ENCODE data around the gene ASTN1.
"Not testable (repeated sequence)": the region's sequence is repeated elsewhere in the genome, so short reads cannot be mapped to it uniquely, and the experiment has no call there.

Gene ASTN1

GRCh38 chr1:177106196-177106595 is 58.3 kb downstream of the ASTN1 start:
- no peak for DNase-seq (ENCODE audit: low spot score)

- DNase-seq (ENCODE audit: low spot score) = no peak
Measured at GRCh38 chr1:177103005-177103852, 61.3 kb downstream of the ASTN1 start.

DNA sequence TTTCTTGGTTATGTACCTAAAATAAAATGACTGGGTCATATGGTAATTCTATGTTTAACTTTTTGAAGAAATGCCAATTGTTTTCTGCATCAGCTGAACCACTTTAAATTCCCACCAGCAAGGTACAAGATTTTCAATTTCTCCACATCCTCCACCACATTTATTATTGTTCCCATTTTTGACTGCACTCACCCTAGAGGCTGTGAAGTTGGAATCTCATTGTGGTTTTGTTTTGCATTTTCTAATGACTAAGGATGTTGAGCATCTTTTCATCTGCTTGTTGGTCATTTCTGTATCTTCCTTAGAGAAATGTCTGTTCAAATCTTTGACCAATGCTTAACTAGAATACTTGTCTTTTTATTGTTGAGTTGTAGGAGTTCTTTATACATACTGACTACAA is 72.5 kb downstream of the ASTN1 start:
- no peak for DNase-seq (ENCODE audit: low spot score)

DNA sequence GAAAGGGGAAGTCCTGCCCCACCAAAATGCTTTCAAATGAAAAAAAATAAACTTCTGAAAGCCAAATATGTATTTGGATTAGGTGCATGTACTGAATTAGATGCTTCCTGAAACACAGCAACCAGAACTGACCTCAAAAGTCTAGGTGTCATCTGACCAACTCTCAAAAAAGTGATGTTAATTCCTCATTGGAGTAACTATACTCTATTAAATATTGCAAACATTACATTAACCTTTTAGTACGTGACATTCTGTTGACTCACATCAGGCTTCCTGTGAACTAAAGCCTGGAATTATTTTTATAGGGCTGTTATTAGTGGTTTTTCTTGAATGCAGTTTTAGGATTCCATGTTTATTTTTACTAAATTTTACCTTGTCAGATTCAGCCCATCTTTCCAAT is 73.5 kb downstream of the ASTN1 start:
- no peak for DNase-seq (ENCODE audit: low spot score)

- DNase-seq (ENCODE audit: low spot score) = no peak
Measured at GRCh38 chr1:177088966-177089365, 75.5 kb downstream of the ASTN1 start.

DNA sequence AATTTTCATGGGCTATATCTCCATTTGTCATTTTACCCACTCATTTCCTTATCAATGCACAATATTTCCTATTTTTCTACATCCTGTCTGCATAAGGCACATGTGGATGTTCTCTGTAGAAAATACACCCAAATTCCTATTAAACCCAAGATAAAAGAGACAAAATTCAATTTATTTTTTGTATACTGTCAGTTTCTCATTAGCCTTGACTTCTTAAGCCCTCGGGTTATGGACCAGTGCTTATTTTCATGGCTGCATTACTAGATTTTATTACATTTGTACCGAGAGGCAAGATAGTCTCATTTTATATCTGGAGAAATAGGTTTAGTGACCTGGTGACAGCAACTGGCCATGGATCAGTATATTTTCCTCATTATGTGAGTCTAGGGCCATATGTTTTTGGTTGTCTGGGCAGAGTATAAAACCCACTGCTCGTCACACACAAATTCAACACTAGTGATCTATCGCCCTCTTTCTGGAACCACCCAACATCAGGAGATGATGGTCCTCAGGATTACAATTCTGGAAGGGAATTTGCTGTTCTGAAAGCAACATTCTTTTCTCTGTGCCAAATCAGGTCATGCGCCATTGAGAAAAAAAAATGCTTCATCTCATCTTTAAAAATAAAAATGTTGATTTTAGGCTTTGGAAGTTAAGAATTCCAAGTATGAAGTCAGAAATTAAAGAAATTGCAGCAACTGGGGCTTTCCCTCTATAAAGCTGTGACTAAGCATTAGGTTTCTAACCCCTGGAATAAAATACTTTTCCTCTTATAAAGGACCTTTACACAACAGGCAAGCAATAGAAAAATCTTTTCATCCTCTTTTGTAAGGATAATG is 81.4 kb downstream of the ASTN1 start:
- no peak for DNase-seq (ENCODE audit: low spot score)

DNA sequence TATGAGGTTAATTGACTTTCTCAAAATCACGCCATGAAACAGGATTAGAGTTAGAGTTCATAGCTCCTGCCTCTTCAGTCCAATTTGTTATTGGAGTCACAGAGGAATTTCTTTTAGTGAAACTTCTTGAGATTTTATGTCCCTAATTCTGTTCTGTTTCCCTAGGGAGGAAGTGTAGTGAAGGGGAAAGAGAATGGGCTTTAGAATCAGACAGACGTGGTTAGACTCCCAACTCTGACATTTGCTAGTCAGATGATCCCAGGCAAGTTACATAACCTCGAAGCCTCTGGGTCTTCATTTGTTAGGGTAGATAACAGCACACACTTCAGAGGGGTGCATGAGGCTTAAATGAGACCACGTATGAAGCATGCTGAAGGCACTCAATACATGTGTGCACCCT is 83.9 kb downstream of the ASTN1 start:
- DNase-seq (ENCODE audit: low spot score) = no peak

- DNase-seq (ENCODE audit: low spot score) = no peak
Measured at GRCh38 chr1:177077734-177078499, 86.6 kb downstream of the ASTN1 start.

DNA sequence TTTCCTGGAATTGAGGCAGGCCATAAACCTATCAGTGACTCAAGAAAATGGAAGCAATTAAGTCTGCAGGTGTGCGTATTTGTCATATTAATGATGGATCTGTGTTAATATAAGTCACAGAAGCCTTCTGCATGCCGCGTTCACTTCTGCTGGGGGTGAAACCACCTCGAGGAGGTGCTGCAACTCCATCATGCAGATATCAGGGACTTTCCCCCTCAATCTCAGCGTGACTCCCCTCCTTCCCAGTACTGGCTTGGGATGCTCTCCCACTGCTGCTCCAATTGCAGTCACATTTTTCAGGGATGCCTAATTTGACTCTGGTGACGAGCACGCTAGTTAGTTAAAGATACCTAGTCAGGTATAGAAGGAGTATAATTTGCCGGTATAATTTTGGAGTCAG is 87.5 kb downstream of the ASTN1 start:
- DNase-seq (ENCODE audit: low spot score) = no peak

GRCh38 chr1:177074811-177075210 is 89.7 kb downstream of the ASTN1 start:
- DNase-seq (ENCODE audit: low spot score) = not testable (repeated sequence)

- no peak for DNase-seq (ENCODE audit: low spot score)
Measured at GRCh38 chr1:177069490-177069889, 95.0 kb downstream of the ASTN1 start.

DNA sequence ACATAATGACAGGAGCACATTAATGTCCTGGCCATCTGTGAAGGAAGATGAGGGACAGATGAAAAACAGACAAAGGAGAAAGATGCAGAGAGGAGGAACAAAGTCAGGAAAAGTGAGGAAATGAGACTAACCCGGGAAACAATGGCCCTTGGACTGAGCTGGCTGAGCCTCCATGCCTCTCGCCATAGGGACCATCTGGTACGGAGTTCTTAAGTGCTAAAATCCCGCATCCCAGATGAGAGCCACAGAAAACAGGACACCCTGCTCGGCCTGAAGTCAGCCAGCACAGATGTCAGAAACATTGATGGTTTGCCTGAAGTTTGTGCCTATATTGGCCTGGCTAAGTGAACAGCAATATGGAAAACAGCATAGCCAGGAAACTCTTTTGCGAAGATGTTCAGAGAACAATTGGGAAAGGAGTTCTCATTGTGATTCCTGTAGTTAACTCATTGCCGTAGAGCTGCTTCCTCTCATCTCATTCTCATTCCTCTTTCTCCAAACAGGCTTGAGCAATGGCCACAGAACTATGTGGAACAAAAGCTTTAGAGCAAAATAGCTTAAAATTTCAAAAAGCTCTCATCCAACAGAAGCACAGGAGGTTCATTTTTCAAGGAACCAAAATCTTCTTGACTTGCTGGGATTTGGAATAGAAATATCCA is 96.6 kb downstream of the ASTN1 start:
- DNase-seq (ENCODE audit: low spot score) = no peak

GRCh38 chr1:177065430-177065829 is 99.1 kb downstream of the ASTN1 start:
- DNase-seq (ENCODE audit: low spot score) = no peak

- DNase-seq (ENCODE audit: low spot score) = no peak
Measured at GRCh38 chr1:177063648-177064047, 100.9 kb downstream of the ASTN1 start.

GRCh38 chr1:177054542-177054941 is 110.0 kb downstream of the ASTN1 start:
- no peak for DNase-seq (ENCODE audit: low spot score)

- no peak for DNase-seq (ENCODE audit: low spot score)
Measured at GRCh38 chr1:177053648-177054047, 110.9 kb downstream of the ASTN1 start.

GRCh38 chr1:177048314-177049069 is 116.0 kb downstream of the ASTN1 start:
- DNase-seq (ENCODE audit: low spot score) = no peak

GRCh38 chr1:177045151-177045550 is 119.4 kb downstream of the ASTN1 start:
- no peak for DNase-seq (ENCODE audit: low spot score)

DNA sequence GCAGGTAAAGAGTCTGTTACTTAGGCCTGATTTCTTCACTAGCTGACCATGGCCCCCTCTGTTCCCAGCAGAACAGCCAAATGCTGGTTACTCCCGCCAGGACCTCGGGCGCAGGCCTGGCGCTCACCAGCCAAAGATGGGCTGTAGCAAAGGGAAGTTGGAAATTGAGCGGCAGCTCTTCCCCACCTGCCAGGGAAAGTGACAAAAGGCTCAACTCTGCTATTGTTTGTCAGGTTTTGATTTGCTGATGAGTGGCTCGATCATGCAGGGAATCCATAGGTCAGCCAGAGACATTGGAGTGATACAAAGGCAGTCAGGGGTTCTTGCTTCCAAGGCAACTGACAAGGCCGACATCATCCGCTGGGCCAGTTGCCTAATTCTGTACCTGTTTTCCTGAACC is 120.1 kb downstream of the ASTN1 start:
- no peak for DNase-seq (ENCODE audit: low spot score)

DNA sequence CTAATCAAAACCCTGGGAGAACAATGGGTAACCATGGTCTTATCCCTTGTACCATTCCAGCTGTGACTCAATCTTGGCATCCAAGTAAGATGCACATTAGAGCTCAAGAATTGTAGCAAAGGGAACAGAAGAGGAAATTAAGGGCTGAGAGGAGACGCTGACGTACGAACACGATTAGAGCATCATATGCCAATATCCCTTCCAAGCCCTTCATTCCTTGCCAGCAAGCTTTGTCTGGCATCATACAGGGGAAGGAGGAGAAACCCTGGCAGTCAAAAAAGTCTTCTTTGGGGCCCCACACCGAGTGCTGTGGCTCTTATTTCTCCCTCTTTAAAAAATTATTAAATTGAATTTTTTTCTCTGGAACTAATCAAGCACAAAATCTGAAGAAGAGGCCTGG is 120.9 kb downstream of the ASTN1 start:
- no peak for DNase-seq (ENCODE audit: low spot score)

DNA sequence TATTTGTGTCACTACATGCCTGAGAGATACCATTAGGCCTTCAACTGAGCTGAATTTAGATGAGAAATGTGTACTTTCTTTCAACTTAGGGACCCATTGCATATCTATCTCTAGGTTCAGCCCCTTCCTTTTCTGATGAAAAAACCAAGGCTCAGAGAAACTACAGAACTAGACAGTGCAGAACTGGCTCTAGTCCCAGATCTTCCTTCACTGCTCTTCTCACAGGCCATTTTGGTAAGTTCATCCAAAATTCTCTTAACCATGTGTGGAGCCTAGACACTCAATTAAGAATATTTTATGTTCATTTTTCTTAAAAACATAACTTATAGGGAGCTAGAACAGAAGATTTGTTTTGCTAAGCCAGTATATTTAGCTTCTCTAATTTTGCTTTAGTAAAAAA is 128.9 kb downstream of the ASTN1 start:
- DNase-seq (ENCODE audit: low spot score) = no peak

All from activated CD4-positive, alpha-beta T cell treated with anti-CD3 and anti-CD28 coated beads, Interleukin-2, Interleukin-4, amounts not matched to agents 100 ng/mL and 50 ng/mL, durations not matched to agents 16 hours and 8 hours (primary cell).